Frontal cortex (tissue), 4 donors: ENCODE measurements around the gene CD209. TPM values are rescaled to one million over a fixed set of nuclear protein-coding genes. Genes with fewer than 3 reads are reported as not detected.

Experiments used
- DNase-seq, 2 donors: peaks; one replicate each; pipeline ENCODE4 v3.0.0; 2012; ENCODE audit warnings: low spot score in 2 of 2
- FAIRE-seq: peaks from 2 replicates; lab custom pipeline; 2012; peaks lifted over from hg19 to GRCh38; lab: Jason Lieb, UNC
- total RNA-seq: library from RNA; depleted of rRNA; stranded (reverse); fragments of >200 nt; gene quantifications from one replicate; pipeline ENCODE4 v1.2.3, GENCODE V29; 2014
- donor health status: control.
- donor health status: control.
- donor health status: control.

CD209 gene
- total RNA-seq, 1 donor from 2014 or later: 0.82 TPM

- DNase-seq: no peak
- FAIRE-seq: no peak
These were observed 30.6 kb downstream of the CD209 start for GRCh38 chr19:7716762-7717161.

- FAIRE-seq (no peak), DNase-seq (no peak)
These were observed 31.7 kb downstream of the CD209 start for GRCh38 chr19:7715671-7716070.

- DNase-seq (no peak), FAIRE-seq (no peak)
These were observed 36.7 kb downstream of the CD209 start for GRCh38 chr19:7710616-7711015.

- FAIRE-seq: no peak
These were observed 37.3 kb downstream of the CD209 start for GRCh38 chr19:7709932-7710460.

GRCh38 chr19:7706955-7707456 lies 40.3 kb downstream of the CD209 start:
- FAIRE-seq (no peak), DNase-seq (no peak)

More at GRCh38 chr19:7709932-7710460, 37.3 kb downstream of the CD209 start:
- no peak for DNase-seq

- no peak for FAIRE-seq
These were observed 41.0 kb downstream of the CD209 start for GRCh38 chr19:7706188-7706954.

GRCh38 chr19:7705387-7706187 lies 41.7 kb downstream of the CD209 start:
- DNase-seq (no peak), FAIRE-seq (no peak)

More at GRCh38 chr19:7706188-7706954, 41.0 kb downstream of the CD209 start:
- DNase-seq: no peak

- FAIRE-seq: no peak
- no peak for DNase-seq
These were observed 42.9 kb downstream of the CD209 start for GRCh38 chr19:7704280-7705060.

- no peak for FAIRE-seq
- DNase-seq: no peak
These were observed 44.0 kb downstream of the CD209 start for GRCh38 chr19:7703332-7703731.

- FAIRE-seq (no peak), DNase-seq (no peak)
These were observed 45.5 kb downstream of the CD209 start, which contains the start of gene FCER2 for GRCh38 chr19:7701654-7702457. TSS of gene FCER2 (minus strand) at chr19:7702131. CDS start at chr19:7699760, 2,371 bp downstream.

GRCh38 chr19:7701049-7701653 lies 46.2 kb downstream of the CD209 start:
- DNase-seq (no peak), FAIRE-seq (no peak)

GRCh38 chr19:7699417-7700401 lies 47.6 kb downstream of the CD209 start:
- DNase-seq (no peak), FAIRE-seq (no peak)

GRCh38 chr19:7699003-7699402 lies 48.3 kb downstream of the CD209 start:
- FAIRE-seq: no peak
- no peak for DNase-seq

GRCh38 chr19:7698583-7698982 lies 48.8 kb downstream of the CD209 start:
- no peak for FAIRE-seq
- no peak for DNase-seq

- no peak for DNase-seq
- no peak for FAIRE-seq
These were observed 49.5 kb downstream of the CD209 start for GRCh38 chr19:7697721-7698287.

GRCh38 chr19:7694499-7694898 lies 52.8 kb downstream of the CD209 start:
- no peak for DNase-seq
- no peak for FAIRE-seq
